ENCODE measurements around the gene HOMER1. TPM values are rescaled to one million over a fixed set of nuclear protein-coding genes. Genes with fewer than 3 reads are reported as not detected.

The HOMER1 gene
- total RNA-seq, 2 donors from 2014 or later: 1.6 to 11.9 TPM

GRCh38 chr5:79481574-79481973 lies 32.4 kb downstream of the HOMER1 start:
- Histone ChIP-seq H3K27ac (no peak overlapping the region), H3K36me3 (replicated peaks in 1 of 2; ENCODE audit: insufficient read depth in 1 of 2, low read depth in 2 of 2) (no peaks in the 10 kb centered on the region), H3K27me3 (no peaks in the 10 kb centered on the region), H3K4me1 (no peaks in the 10 kb centered on the region), H3K9me3 (no peaks in the 10 kb centered on the region), H3K4me3 (no peak overlapping the region)
- intact Hi-C loops (cut with DNase I): no loop called here
- no peak for TF ChIP-seq POLR2A (IDR thresholded peaks at IDR 0.05)
- TF ChIP-seq CTCF (IDR thresholded peaks at IDR 0.05): no peak
- ATAC-seq: no peak
- DNase-seq: no peak
- WGBS, 2 donors: 83 to 93% methylated on average over 1 of the region's 1 CpG

- Histone ChIP-seq H3K4me3 (no peak overlapping the region), H3K4me1 (no peaks in the 10 kb centered on the region), H3K27me3 (no peaks in the 10 kb centered on the region), H3K9me3 (no peaks in the 10 kb centered on the region), H3K27ac (no peak overlapping the region), H3K36me3 (replicated peaks in 1 of 2; ENCODE audit: insufficient read depth in 1 of 2, low read depth in 2 of 2) (no peaks in the 10 kb centered on the region)
- TF ChIP-seq CTCF (IDR thresholded peaks at IDR 0.05): no peak
- no peak for TF ChIP-seq POLR2A (IDR thresholded peaks at IDR 0.05)
- no peak for ATAC-seq
- intact Hi-C loops (cut with DNase I): no loop called here
- 88 to 90% methylated on average over 3 of the region's 3 CpGs for WGBS, 2 donors
- no peak for DNase-seq
These were observed 32.9 kb downstream of the HOMER1 start for GRCh38 chr5:79480991-79481390.

- H3K9me3 ChIP-seq: no peaks in the 10 kb centered on the region
- no peaks in the 10 kb centered on the region for H3K36me3 ChIP-seq (replicated peaks in 1 of 2; ENCODE audit: insufficient read depth in 1 of 2, low read depth in 2 of 2)
- 88 to 94% methylated on average over 4 of the region's 4 CpGs for WGBS, 2 donors
- no peaks in the 10 kb centered on the region for H3K4me1 ChIP-seq
- DNase-seq: no peak
- H3K4me3 ChIP-seq: no peak overlapping the region
- intact Hi-C loops (cut with DNase I): no loop called here
- TF ChIP-seq POLR2A (IDR thresholded peaks at IDR 0.05) (no peak), CTCF (IDR thresholded peaks at IDR 0.05) (no peak)
- no peak overlapping the region for H3K27ac ChIP-seq
- no peaks in the 10 kb centered on the region for H3K27me3 ChIP-seq
- ATAC-seq: no peak
These were observed 38.8 kb downstream of the HOMER1 start for GRCh38 chr5:79475152-79475466.

- TF ChIP-seq POLR2A (IDR thresholded peaks at IDR 0.05) (no peak), CTCF (IDR thresholded peaks at IDR 0.05) (no peak)
- no peaks in the 10 kb centered on the region for H3K27me3 ChIP-seq
- DNase-seq (no peak), ATAC-seq (no peak)
- no peaks in the 10 kb centered on the region for H3K4me1 ChIP-seq
- H3K36me3 ChIP-seq (replicated peaks in 1 of 2; ENCODE audit: insufficient read depth in 1 of 2, low read depth in 2 of 2): no peaks in the 10 kb centered on the region
- H3K27ac ChIP-seq: no peak overlapping the region
- intact Hi-C loops (cut with DNase I): no loop called here
- no peak overlapping the region for H3K4me3 ChIP-seq
- no peaks in the 10 kb centered on the region for H3K9me3 ChIP-seq
These were observed 39.4 kb downstream of the HOMER1 start for GRCh38 chr5:79474367-79475151.

GRCh38 chr5:79471556-79471955 lies 42.4 kb downstream of the HOMER1 start:
- Histone ChIP-seq H3K9me3 (no peaks in the 10 kb centered on the region), H3K4me1 (no peaks in the 10 kb centered on the region), H3K4me3 (no peak overlapping the region), H3K36me3 (replicated peaks in 1 of 2; ENCODE audit: insufficient read depth in 1 of 2, low read depth in 2 of 2) (no peaks in the 10 kb centered on the region), H3K27ac (no peak overlapping the region), H3K27me3 (no peaks in the 10 kb centered on the region)
- ATAC-seq (no peak), DNase-seq (no peak)
- TF ChIP-seq CTCF (IDR thresholded peaks at IDR 0.05) (no peak), POLR2A (IDR thresholded peaks at IDR 0.05) (no peak)
- intact Hi-C loops (cut with DNase I): no loop called here
- WGBS, 2 donors: 88 to 89% methylated on average over 1 of the region's 1 CpG
